HG03108 (cell line): ENCODE results near the gene ZBTB20.

Source experiments
- ATAC-seq: cut with Tn5 transposase; IDR thresholded peaks from one replicate; pipeline ENCODE4 v1.9.1; 2021; ENCODE audit warnings: moderate library complexity; ENCODE audit not compliant: unreplicated experiment

Gene ZBTB20

GRCh38 chr3:114646526-114646925 is 500.6 kb downstream of the ZBTB20 start:
- no peak for ATAC-seq

GRCh38 chr3:114645392-114645791 is 501.7 kb downstream of the ZBTB20 start:
- ATAC-seq: no peak

DNA sequence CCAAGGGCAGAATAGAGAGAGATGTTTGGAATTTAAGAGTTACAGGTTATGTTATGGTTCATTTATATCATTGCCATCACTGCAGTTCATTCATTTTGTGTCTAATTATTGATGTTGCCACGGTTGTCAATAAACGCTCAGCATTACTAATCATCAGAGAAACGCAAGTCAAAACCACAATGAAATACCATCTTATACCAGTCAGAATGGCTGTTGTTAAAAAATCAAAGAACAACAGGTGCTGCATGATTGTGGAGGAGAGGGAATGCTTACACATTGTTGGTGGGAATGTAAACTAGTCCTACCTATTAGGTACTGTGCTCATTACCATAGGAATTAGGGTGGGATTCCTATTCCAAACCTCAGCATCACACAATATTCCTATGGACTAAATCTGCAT is 502.7 kb downstream of the ZBTB20 start:
- no peak for ATAC-seq

DNA sequence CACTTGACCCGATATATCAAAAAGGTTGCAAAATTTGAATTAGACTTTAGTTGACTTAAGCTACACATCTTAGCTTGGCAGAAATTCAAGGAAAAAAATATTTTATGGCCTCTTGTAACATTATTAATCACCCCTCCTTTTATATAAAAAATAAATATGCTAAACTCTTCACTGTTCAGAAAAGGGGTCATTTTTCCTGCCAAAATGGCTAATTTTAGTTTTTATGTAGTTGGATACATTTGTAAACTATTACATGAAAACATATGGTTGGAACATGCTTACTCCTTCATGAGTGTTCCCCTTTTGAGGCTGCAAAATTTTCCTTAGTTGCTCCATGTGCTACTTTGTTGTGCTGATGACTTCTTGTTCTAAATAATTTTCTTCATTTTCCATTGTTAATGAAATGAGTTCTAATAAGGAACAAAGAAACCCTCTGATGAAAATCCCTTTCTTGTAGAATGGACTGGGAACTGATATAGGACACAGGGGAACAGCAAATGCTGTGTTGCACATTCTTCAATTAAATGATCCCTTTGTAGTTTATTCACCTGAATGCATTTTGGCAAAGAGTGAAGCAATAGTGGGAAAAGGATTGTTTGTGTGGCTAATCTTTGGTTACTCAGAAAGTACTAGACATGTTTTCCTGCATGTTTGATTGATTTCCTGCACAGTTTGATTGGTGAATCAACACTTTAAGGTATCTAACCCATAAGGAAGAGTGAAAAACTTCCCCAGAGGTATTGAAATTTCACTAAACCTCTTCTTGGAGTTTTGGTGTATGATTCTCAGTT is 503.9 kb downstream of the ZBTB20 start:
- no peak for ATAC-seq

GRCh38 chr3:114640126-114640525 is 507.0 kb downstream of the ZBTB20 start:
- ATAC-seq: no peak

- ATAC-seq: no peak
These were observed 507.9 kb downstream of the ZBTB20 start for GRCh38 chr3:114639171-114639570.

GRCh38 chr3:114635878-114636277 is 511.2 kb downstream of the ZBTB20 start:
- no peak for ATAC-seq

DNA sequence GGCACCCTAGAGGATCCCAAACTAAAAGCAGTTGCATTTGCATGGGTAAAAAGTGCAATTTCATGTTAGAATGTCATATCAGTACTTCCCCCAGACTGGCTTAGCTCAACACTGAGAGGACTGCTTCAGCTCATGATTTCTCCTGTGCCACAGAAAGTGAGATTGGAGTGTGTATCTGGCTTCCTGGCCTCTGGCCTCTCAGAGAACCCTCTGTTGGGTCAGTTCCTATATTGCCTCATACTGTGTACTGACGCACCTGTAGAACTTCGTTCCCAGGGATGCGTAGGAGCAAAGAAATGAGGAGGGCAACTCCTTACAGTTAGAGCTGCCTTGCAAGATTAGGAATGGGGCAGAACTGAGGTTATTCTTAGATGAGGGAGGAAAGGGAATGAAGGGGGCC is 512.5 kb downstream of the ZBTB20 start:
- no peak for ATAC-seq

DNA sequence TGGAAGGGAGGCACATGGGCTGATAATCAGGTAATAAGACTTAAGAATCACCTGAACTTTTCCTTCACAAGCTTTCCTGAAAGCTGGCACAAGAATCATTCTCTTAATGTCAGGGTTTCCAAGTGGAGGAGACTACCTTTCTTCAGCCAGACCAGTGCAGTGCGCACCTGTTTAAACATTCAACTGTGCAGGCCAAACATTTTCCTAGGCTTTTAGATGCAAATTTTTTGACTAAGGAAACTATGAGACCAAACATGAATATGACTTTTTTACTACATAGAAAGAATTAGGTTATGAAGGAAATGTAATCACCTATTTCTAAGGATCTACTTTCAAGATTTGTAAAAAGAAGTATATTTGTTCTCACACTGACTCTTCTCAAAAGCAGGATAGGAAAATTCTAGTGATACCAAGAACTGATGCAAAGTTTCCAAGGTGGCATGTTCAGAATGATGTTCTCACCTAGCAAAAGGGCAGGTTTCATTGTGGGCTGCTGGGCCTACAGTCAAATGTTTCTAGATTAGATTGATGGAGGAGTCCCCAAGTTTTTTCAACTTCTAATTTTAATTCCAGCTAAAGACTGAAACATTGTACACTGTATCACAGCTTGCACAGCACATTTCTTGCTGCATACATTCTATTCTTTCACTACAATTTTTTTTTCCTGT is 514.2 kb downstream of the ZBTB20 start:
- no peak for ATAC-seq

DNA sequence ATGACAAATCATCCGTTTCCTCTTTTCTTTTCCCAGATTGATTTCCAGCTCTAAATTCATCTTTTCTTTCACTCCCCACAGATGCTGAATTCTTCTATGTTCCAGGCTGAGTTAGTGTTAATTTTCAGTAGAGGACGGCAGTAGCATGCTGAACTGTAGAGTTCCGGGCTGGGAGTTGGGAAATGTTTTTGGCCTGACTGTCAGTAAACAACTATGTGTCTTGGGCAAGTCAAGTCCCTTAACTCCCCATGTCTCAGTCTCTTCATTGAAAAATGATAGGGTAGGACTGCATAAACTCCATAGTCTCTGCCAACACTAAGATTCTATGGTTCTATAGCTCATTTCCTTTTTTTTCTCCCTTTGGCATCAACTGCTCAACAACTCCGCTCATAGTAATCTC is 519.3 kb downstream of the ZBTB20 start:
- ATAC-seq: no peak

DNA sequence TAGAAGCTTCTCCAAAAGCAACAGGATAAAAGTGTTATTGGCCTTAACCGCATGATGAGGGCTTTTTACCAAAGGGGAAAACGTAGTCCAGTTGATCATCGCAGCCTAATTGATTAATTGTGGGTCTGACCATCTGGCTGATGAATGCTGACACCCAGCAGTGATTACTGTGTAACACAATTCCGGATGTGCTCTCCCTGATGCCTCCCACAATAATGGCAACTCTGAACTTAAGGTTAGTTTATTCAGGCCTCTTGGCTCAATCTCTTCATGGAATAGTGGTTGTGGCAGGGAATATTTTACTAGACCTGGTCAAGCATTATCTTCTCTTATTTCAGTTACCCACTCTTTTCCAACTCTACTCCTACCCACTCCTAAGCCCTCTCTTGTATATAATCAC is 520.3 kb downstream of the ZBTB20 start:
- ATAC-seq: no peak

DNA sequence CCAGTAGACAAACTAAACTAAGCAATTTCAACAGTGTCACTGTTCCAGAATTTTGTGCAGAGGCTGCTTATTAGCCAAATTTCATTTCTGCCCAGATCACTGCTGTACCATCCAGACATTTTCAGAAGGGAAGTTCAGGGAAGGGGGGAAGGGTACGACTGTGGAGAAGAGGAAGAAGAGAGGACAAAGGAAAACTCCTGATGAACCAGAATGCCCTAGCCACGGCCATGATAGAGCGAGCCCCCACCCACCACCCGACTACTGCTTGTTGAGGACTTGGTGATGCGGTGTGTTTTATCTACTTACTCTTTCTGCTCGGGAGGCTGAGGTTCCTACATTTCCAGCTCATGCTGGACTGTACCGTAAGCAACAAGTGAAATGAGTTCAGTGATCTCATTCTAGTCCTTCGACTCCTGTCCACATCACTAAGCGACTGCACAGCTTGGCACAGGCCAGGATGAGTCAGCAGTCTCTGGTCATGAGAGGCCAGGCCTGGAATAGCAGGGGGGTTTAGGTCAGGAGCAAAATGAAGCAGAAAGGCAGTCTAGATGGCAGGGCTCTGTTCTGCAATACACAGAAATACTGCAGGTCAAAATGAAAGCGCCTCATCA is 522.4 kb downstream of the ZBTB20 start:
- no peak for ATAC-seq

DNA sequence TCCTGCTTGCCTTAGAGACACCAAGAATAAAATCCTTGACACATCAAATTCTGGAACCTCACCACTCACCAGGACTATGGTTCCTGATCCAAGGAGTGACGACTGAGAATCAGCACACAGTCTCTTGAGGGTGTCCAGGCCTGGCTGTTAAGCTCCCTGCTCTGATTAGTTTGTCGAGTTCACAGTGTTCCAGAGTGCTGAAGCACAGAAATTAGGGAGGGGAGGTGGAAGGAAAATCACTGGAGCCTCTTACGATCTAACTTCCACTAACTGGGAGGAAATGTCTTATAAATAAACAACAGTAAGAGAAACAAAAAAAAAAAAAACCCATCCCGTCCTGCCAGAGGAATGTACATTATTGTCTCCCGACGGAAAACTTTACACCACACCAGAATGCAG is 523.0 kb downstream of the ZBTB20 start:
- ATAC-seq: no peak

- no peak for ATAC-seq
These were observed 523.6 kb downstream of the ZBTB20 start for GRCh38 chr3:114623420-114624046.

DNA sequence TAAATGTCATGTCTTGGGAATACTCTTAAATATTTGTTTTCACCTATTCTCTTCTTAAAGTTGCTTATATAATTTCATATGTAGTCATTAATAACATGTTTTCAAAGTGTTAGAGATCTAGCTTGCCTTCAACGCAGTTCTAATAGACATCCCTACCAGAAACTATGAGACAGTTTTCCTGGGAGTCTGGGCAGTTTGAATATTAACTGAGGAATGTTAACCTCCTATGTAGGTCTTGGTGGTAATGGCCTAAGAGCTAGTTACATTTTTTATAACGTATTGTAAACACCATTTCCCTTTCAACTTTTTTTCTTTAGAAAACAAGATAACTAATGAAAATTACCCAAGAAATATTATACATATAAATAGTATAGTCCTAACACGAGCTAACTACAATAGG is 525.1 kb downstream of the ZBTB20 start:
- no peak for ATAC-seq

GRCh38 chr3:114619771-114620170 is 527.3 kb downstream of the ZBTB20 start:
- ATAC-seq: no peak

- no peak for ATAC-seq
These were observed 531.5 kb downstream of the ZBTB20 start for GRCh38 chr3:114615523-114616085.

DNA sequence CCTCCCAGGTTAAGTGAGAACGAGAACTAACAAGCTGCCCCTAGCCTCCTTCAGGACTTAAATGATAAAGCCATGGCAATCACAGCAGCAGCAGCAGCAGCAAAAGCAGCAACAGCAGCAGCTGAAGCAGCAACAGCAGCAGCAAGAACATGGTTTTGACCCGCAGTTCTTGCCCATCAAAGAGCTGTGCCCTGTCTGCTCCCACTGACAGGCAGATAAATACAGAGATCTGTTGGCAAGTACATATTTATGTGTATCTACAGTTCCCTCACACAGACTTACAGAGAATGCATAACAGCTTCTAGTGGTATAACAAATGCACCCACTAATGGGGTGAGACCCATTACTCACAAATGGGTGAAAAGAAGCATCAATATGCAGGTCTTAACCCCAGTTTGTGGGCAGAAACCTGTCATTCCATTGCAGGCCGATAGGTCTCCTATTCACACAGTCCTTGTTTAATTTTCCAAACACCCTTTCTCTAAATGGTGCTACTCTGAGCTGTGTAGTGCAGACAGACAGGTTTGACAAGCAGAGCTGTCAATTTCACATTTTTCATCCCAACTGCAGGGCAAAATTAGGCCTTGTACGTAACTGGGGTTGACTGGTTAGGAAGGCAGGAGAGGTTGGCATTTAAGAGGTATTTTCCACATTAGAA is 537.0 kb downstream of the ZBTB20 start:
- ATAC-seq: no peak

GRCh38 chr3:114608293-114608692 is 538.8 kb downstream of the ZBTB20 start:
- ATAC-seq: no peak

DNA sequence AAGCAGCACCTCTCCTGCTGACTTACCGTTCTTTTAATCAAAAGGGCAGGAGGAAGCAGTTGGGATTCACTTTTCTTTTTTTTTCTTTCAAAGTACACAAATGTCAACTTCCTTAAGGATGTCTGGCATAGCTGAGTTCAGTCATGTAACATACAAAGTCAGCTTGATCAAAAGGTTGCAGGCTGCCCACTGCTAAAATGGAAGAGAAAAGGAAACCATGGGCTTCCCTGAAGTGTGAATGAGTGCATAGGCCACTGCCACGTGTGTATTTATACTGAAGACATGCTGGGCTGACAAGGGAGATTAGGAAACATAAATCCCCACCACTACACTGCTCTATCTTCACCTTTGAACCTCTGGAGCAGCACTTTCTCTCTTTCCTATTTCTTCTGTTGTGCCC is 540.8 kb downstream of the ZBTB20 start:
- no peak for ATAC-seq

- no peak for ATAC-seq
These were observed 546.5 kb downstream of the ZBTB20 start for GRCh38 chr3:114600571-114600970.
